NCI-H526 (cell line): ENCODE results near the gene CABP7.

ENCODE experiments used
- DNase-seq, 2 experiments: peaks; one replicate each; lab custom pipeline; 2025; lab: John Stamatoyannopoulos, UW

The CABP7 gene

DNA sequence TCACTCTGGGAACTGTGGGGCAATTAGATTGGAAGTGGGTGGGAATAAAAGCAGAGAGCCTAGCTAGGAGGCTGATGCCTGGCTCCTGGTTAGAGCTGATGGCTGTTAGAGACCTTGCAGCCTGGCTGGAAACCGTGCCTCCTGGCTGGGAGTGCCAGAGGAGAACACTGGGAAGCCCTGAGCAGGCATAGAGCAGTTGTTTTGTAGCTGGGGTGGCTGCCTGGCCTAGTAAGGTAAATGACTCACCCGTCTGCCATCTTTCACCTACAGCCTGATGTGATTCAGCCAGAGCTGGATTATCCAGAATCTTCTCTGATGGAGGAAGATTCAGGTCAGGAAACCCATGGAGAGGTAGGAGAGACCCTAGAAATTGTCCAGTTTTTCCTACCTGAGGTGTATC is 53.4 kb downstream of the CABP7 start:
- no peak for DNase-seq

DNA sequence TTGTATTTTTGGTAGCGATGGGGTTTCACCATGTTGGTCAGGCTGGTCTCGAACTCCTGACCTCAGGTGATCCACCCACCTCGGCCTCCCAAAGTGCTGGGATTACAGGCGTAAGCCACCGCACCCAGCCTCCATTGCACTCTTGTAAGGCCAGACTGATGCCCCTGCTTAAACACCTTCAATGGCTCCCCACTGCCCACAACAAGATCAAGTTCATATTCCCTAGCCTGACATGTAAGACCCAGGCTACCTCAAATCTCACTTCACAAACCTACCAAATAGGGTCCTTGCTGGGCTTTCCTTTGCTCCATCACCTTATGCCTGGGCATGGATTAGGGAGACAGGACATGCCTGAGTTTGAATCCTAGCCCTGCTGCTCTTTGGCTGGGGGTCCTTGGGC is 60.4 kb downstream of the CABP7 start:
- DNase-seq = no peak

DNA sequence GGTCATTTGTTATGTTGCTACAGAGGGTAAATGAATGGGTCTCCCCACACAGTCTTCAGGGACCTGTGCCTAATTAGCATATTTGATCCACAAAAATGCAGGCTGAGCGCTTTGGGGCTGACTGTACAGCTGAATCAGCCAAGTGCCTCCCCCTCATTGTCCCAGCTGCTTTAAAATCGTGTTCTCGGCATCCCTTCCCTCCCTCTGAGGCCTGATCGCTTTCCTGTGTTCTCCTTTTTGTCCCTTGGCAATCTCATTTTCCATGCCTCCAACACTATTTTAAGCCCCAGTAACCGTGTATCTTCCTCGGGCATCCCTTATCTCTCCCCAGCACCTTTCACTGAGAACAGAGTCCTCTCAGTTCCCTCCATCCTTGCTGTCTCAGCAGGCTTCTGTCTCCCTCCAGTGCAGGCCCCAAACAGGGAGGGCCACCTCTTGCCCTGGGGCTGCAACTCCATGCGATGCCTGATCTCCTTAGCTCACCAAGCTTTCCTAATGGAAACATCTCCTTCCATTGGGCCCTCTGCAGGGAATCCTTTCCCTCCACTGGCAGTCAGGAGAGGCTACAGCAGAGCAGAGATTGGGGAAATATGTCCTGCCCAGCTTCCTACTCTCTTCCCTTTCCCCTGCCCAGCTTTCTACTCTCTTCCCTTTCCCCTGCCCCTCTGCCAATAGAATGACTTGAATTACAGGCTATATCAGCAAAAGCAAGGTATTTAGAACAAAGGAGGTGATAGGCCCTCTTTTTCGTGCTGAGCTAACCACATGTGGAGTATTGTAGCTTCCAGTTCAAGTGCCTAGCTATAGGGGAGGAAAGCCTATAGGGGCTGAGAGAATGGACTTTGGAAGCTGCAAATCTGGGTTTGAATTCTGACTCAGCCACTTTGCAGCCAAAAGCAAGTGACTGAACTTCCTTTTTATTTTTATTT is 61.2 kb downstream of the CABP7 start:
- no peak for DNase-seq
